GM19239 (cell line): ENCODE data around the gene ITGAL.
"Not testable (repeated sequence)": the region's sequence is repeated elsewhere in the genome, so short reads cannot be mapped to it uniquely, and the experiment has no call there.

Experiments used
- DNase-seq: peaks from one replicate; pipeline ENCODE4 v3.0.0; 2011; ENCODE audit warnings: low spot score; ENCODE audit not compliant: insufficient read length
- FAIRE-seq: peaks from 2 replicates; lab custom pipeline; 2011; peaks lifted over from hg19 to GRCh38; lab: Jason Lieb, UNC

ITGAL gene

DNA sequence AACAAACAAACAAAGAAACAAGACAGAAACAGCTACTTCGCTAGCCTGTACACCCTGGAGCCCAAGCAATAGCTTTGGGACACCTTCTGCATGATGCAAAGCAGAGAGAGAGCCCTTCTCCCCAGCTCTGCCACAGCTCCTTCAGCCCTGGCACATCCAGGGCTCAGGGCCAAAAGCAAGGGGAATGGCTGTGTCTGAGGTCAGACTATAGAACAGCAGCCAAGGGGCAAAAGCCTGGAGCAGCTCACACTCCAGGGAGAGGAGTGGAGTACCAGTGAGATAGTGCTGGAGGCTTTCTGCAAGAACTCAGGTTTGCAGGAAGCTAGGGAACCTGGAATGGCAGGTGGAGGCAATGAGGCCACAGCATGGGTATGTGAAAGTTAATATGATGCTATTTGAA, 15.3 kb upstream of the ITGAL start:
- no peak for FAIRE-seq
- DNase-seq: no peak

DNA sequence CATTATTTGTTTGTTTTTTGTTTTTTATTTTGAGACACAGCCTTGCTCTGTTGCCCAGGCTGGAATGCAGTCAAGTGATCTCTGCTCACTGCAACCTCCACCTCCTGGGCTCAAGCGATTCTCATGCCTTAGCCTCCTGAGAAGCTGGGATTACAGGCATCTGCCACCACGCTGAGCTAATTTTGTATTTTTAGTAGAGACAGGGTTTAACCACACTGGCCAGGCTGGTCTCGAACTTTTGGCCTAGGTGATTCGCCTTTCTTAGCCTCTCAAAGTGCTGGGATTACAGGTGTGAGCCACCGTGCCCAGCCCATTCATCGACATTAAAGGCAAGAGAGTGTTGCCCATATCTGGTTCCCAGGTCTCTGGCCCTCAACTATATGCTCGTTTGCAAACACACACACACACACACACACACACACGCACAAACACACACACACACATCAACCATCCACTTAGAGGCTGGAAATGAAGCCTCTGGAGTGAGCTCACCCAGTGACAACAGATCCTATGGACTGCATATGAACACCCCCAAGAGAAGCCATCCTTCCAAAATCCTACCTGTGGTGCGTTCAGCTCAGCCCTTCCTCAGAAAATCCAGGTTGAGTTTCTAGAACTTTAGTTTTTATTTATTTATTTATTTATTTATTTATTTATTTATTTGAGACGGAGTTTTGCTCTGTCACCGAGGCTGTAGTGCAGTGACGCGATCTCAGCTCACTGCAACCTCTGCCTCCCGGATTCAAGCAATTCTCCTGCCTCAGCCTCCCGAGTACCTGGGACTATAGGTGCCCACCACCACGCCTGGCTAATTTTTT, 14.6 kb upstream of the ITGAL start:
- peak; percentile 49 for FAIRE-seq
- no peak for DNase-seq

DNA sequence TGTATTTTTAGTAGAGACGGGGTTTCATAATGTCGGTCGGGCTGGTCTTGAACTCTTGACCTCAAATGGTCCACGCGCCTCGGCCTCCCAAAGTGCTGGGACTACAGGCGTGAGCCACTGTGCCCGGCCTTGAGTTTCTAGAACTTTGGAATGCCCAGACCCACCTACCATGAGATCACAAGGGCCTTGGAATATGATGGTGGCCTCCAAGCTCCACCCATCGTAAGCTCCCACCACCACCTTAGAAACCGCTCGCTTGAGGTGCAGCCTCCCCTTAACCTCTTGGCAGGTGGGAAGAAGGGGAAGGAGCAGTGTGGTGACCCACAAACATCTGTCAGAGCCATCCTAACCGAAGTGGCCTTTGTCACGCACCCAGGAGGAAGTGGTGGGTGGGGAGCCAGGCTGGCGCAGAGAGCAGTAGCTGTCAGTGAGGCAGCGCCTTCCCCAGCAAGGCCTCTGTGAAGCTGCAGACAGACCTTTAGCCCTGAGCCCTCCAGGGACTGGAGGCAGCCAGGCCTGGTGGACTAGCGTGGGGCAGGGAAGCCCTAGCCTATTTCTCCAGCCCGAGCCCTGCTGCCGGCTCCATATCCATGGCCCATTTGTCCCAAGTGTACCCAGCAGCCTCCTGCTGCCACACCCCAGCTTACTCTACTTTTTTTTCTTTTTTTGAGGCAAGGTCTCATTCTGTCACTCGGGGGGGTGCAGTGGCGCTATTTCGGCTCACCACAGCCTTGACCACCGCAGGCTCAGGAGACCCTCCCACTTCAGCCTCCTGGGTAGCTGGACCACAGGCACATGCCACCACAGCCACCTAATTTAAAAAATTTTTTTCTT, 13.8 kb upstream of the ITGAL start:
- FAIRE-seq: peak; percentile 98
- DNase-seq: peak; percentile 32

DNA sequence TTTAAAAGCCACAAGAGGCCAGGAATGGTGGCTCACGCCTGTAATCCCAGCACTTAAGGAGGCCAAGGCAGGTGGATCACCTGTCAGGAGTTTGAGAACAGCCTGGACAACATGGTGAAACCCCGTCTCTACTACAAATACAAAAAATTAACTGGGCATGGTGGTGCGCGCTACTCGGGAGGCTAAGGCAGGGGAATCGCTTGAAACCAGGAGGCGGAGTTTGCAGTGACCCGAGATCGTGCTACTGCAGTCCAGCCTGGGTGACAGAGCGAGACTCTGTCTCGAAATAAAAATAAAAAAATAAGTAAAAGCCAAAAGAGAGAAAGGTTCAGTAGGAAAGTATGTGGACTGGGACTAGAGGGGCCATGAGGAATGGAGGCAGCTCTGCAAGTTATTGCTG, 13.1 kb upstream of the ITGAL start:
- FAIRE-seq: no peak
- DNase-seq: no peak

DNA sequence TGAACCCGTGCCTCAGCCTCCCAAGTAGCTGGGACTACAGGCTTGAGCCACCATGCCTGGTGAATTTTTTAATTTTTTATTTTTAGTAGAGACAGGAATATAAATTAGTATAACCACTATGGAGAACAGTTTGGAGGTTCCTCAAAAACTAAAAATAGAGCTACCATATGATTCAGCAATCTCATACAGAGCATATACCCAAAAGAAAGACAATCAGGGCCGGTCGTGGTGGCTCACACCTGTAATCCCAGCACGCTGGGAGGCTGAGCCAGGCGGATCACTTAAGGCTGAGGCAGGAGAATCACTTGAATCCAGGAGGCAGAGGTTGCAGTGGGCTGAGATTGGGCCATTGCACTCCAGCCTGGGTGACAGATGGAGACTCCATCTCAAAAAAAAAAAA, 11.1 kb upstream of the ITGAL start:
- not testable (repeated sequence) for FAIRE-seq, DNase-seq

DNA sequence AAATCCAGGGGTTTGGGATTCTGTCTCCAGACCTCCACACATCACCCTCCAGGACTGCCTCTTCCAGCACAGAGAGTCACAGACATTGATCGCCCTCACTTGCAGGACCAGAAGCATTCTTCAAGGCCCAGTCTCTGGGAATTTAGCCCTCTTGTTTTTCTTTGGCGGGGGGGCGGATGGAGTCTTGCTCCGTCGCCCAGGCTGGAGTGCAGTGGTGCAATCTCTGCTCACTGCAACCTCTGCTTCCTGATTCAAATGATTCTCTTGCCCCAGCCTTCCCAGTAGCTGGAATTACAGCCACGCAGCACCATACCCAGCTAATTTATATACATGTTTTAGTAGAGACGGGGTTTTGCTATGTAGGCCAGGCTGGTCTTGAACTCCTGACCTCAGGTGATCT, 8.5 kb upstream of the ITGAL start:
- DNase-seq (no peak), FAIRE-seq (no peak)

DNA sequence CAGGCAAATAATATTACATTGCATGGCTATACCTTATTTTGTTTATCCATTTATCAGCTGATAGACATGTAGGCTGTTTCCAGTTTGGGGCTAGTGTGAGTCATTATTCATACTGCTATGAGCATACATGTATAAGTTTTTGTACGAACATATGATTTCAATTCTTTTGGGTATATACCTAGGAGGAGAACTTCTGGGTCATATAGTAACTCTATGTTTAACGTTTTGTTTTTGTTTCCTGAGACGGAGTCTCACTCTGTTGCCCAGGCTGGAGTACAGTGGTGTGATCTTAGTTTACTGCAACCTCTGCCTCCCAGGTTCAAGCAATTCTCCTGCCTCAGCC, 2.4 kb upstream of the ITGAL start:
- DNase-seq (no peak), FAIRE-seq (peak; percentile 55)

DNA sequence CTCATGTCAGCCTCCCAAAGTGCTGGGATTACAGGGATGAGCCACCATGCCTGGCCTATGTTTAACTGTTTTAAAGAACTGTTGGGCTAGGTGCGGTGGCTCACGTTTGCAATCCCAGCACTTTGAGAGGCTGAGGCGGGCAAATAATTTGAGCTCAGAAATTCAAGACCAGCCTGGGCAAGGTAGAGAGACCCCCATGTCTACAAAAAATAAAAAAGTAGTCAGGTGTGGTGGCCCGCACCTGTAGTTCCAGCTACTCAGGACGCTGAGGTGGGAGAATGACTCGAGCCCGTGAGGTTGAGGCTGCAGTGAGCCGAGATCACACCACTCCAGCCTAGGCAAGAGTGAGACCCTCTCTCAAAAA, 1.9 kb upstream of the ITGAL start:
- DNase-seq: no peak
- FAIRE-seq: no peak

DNA sequence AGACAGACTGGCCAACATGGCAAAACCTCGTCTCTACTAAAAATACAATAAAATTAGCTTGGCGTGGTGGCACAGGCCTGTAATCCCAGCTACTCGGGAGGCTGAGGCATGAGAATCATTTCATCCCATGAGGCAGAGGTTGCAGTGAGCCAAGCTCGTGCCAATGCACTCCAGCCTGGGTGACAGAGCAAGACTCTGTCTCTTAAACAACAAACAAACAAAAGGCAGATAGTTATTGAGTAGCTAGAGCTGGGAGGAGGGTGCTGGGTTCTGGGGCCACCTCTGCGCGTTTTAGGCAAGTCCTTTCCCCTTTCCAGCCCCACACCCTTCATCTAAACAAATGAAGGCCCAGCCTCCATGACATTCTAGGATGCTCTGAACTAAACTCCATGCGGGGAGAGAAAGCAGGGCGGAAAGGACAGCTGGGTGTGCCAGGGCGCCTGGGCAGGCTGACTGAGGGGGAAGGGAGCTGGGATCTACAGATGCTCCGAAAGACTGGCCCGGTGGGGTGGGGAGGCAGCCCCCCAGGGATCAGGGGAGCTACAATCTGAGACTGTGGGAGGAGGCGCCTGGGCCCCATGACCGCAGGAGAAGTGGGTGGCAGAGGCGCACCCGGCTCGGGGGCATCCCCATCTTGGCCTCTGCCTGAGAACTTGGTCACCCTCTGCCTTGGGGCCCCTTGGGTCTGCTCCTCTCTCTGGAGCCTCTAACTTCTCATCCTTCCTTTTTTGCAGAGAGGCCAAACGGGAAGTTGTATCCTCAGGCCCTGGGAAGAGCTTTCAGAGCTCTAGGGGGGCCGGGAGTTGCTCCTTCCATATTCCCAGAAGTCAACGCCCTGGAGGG, 910 bp downstream of the ITGAL start:
- peak; percentile 28 for DNase-seq
- FAIRE-seq: peak; percentile 70

DNA sequence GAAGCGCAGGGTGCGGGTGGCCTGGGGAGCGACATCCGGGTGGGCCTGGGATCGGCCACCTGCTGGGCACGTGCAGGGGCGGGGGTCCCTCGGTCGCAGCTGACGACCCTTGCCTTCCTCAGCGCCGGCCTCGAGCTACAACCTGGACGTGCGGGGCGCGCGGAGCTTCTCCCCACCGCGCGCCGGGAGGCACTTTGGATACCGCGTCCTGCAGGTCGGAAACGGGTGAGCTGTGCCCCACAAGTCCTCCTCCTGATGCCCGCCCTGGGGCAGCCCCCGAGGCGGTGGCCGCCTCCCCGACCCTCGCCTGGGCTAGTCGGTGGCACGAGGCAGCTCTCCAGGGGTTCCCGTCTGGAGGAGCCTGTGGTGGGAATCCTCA, 1.5 kb downstream of the ITGAL start:
- FAIRE-seq (no peak), DNase-seq (no peak)

DNA sequence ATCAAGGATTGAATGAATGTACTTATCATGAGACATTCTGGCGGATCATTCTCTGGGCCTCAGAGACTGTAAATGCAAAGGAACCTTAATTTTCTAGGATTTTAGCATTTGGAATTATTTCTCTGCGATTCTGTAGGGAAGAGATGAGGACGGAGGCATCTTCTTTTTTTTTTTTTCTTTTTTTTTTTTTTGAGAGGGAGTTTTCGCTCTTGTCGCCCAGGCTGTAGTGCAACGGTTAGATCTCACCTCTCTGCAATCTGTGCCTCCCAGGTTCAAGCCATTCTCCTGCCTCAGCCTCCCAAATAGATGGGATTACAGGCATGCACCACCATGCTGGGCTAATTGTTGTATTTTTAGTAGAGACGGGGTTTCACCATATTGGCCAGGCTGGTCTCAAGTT, 2.1 kb downstream of the ITGAL start:
- no peak for DNase-seq
- no peak for FAIRE-seq

DNA sequence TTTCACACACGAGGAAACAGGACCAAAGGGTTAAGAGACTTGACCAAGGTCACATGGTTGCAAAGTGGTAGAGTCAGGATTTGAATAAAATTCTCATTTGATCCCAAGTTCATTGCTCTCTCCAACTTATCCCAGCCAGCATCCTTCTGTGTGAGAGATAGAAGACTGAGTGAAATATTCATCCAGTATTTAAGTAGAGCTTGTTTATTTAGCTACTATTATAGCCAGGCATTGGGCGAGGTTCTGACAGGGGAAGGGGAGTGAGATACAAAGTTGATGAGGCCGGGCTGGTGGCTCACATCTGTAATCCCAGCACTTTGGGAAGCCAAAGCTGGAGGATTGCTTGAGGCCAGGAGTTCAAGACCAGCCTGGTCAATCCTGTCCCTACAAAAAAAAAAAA, 4.4 kb downstream of the ITGAL start:
- DNase-seq (no peak), FAIRE-seq (no peak)

DNA sequence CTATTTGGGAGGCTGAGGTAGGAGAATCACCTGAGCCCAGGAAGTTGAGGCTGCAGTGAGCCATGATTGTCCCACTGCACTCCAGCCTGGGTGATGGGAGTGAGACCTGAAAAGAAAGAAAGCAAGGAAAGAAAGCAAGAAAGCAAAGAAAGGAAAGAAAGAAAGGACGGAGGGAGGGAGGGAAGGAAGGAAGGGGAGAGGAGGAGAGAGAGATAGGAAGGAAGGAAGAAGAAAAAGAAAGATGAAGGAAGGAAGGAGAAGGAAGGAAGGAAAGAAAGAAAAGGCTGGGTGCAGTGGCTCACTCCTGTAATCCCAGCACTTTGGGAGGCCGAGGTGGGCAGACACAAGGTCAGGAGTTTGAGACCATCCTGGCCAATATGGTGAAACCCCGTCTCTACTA, 5.2 kb downstream of the ITGAL start:
- not testable (repeated sequence) for DNase-seq, FAIRE-seq

DNA sequence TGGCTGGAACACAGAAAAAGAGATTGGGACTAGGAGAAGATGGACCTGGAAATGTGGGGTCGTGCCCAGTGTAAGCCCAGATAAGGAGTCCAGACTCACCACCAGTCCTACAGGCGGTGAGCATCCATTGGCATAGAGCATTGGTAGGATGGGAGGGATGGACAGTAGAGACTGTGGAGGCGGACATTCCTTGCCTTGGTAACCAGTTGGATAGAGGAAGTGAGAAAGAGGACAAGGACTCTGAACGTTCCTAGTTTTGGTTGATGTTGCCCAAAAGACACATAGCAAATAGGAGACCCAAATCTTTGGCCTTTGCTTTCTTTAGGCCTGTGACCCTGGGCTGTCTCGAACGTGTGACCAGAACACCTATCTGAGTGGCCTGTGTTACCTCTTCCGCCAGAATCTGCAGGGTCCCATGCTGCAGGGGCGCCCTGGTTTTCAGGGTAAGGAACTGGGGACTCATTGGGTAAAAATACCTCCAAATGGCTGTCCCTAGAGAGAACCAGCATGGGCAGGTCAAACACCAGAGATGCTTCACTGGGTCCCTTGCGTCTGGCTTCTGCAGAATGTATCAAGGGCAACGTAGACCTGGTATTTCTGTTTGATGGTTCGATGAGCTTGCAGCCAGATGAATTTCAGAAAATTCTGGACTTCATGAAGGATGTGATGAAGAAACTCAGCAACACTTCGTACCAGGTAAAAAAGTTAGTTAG, 6.4 kb downstream of the ITGAL start:
- no peak for DNase-seq
- no peak for FAIRE-seq

DNA sequence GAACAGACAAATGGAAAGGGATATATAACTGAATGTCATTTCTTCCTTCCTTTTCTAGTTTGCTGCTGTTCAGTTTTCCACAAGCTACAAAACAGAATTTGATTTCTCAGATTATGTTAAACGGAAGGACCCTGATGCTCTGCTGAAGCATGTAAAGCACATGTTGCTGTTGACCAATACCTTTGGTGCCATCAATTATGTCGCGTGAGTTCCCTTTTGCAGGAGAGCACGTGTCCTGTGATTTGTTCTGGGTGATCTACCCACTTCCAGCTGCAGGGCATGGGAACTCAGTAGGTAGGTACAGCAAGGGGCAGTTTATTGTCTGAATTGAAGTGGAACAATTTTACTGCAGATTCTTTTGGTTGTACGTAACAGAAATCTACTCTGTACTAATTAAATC, 8.8 kb downstream of the ITGAL start:
- FAIRE-seq (no peak), DNase-seq (no peak)

DNA sequence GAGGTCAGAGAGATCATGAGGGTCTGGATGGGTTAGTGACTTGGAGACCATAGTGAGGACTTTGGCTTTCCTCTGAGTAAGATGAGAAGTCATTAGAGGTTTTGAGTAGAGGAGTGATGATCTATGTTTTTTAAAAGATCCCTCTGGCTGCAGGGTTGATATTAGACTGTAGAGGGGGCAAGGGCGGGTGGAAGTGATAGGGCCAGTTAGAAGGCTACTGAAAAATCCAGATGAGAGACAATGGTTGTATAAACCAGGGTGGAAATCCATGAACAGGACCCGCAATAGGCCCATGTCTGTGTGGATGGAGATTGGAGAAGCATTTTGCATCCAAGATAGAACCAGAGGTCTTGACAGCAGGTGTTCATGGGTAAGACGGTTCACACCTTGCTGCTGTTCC, 9.8 kb downstream of the ITGAL start:
- DNase-seq (no peak), FAIRE-seq (no peak)

DNA sequence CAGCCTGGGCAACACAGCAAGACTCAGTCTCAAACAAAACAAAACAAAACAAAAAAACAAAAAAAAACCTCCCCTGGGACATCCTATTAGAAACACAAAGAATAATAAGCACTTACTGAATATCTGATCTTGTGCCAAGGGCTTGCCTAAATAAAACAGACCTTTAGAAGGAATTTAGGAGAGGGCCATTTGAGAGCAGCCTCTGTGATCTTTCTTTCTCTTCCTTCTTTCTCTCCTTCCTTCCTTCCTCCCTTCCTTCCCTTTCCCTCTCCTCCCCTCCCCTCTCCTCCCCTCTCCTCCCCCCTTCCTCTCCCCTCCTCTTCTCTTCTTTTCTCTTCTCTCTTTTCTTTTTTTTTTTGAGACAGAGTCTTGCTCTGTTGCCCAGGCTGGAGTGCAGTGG, 12.3 kb downstream of the ITGAL start:
- peak; percentile 8 for FAIRE-seq
- DNase-seq: no peak

DNA sequence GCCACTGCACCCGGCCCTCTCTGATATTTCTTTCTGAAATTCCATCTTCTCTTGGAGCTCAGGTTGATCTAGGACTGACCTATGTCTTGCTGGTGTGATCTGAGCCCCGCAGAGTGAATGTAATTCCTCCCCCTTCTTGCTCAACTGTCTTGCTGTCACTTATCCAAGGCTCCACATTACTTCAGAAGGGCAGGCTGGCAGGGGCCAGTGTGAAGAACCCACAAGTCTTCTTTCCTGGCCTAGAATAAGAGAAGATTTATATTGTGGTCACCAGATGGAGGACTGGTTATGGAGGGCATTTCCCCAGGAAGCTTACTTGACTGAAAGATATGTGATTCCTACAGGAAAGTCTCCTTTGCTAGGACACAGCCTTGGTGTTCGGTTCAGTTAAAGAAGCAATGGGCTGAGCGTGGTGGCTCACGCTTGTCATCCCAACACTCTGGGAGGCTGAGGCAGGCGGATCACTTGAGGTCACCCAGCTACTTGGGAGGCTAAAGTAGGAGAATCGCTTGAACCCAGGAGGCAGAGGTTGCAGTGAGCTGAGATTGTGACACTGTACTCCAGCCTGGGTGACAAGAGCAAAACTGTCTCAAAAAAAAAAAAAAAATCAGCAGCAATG, 13.4 kb downstream of the ITGAL start:
- FAIRE-seq (no peak), DNase-seq (no peak)

DNA sequence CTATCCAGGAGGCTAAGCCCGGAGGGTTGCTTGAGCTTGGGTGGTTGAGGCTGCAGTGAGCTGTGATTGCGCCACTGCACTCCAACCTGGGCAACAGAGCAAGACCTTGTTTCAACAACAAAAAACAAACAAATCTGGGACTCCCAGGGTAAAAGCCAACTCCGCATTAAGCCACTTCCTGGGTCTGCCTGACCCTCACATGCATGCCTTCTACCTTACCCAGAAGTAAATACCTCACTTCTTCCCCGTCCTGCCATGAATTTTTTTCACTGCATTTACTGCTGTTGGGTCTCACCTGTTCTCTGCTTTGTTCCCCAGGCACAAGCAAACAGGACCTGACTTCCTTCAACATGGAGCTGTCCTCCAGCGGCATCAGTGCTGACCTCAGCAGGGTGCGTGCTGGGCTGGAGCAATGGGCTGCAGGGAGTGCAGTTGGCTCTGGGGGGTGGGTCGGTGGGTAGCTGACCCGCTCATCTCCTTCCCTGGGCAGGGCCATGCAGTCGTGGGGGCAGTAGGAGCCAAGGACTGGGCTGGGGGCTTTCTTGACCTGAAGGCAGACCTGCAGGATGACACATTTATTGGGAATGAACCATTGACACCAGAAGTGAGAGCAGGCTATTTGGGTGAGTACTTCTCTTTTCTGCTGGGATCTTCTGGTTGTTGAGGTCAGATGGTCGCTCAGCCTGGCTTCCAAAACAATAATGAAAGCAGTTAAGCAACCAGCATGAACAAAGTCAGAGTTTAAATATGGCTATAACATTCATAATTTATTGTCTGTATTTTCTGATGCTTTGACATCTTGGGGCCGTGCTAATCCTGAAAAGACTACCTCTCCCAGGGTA, 16.4 kb downstream of the ITGAL start:
- FAIRE-seq (no peak), DNase-seq (no peak)
